ENCODE measurements around the gene MYOM1. TPM values are rescaled to one million over a fixed set of nuclear protein-coding genes. Genes with fewer than 3 reads are reported as not detected.

Gene MYOM1
- total and polyA plus RNA-seq, 2 experiments from 2014 or later, result 1.1 to 1.8 TPM

GRCh38 chr18:3260995-3261372 is 41.2 kb upstream of the MYOM1 start:
- Histone ChIP-seq H4K20me1 (ENCODE audit: insufficient read depth, poor library complexity, severe bottlenecking) (peaks cover 29% of the 10 kb centered on the region), H3K27me3 (no peaks in the 10 kb centered on the region), H3K4me2 (peak overlapping the region; percentile 78), H3K9me2 (replicated peaks; ENCODE audit: insufficient read depth) (no peaks in the 10 kb centered on the region), H3K27ac (peak overlapping the region; percentile 99), H3K4me3 (peak overlapping the region; percentile 99), H3K79me2 (peaks cover 68% of the 10 kb centered on the region), H3K9me3 (ENCODE audit: low read depth) (no peaks in the 10 kb centered on the region), H2AFZ (peak overlapping the region; percentile 58), H3K4me1 (ENCODE audit: insufficient read depth) (peaks cover 41% of the 10 kb centered on the region), H3K36me3 (replicated peaks; ENCODE audit: insufficient read depth, low read depth) (peaks cover 7% of the 10 kb centered on the region)
- no peak for DNase-seq (ENCODE audit: low spot score)
- TF ChIP-seq EZH2 (IDR thresholded peaks at IDR 0.05; ENCODE audit: borderline replicate concordance), result no peak
- TF ChIP-seq EZH2phosphoT487 (IDR thresholded peaks at IDR 0.05; ENCODE audit: low read depth, severe bottlenecking, unreplicated experiment), result no peak
- TF ChIP-seq CTCF (IDR thresholded peaks at IDR 0.05; ENCODE audit: poor library complexity), result no peak
- WGBS (ENCODE audit: low lambda C conversion rate, missing lambda C conversion rate), result 26% methylated on average over 5 of the region's 5 CpGs

GRCh38 chr18:3257627-3258120 is 37.9 kb upstream of the MYOM1 start:
- peaks cover 7% of the 10 kb centered on the region for H3K36me3 ChIP-seq (replicated peaks; ENCODE audit: insufficient read depth, low read depth)
- peaks cover 64% of the 10 kb centered on the region for H3K79me2 ChIP-seq
- no peaks in the 10 kb centered on the region for H3K9me2 ChIP-seq (replicated peaks; ENCODE audit: insufficient read depth)
- H3K4me1 ChIP-seq (ENCODE audit: insufficient read depth), result peaks cover 23% of the 10 kb centered on the region
- DNase-seq (ENCODE audit: low spot score), result no peak
- TF ChIP-seq EZH2phosphoT487 (IDR thresholded peaks at IDR 0.05; ENCODE audit: low read depth, severe bottlenecking, unreplicated experiment), result no peak
- TF ChIP-seq CTCF (IDR thresholded peaks at IDR 0.05; ENCODE audit: poor library complexity), result no peak
- TF ChIP-seq EZH2 (IDR thresholded peaks at IDR 0.05; ENCODE audit: borderline replicate concordance), result no peak
- H3K4me2 ChIP-seq, result no peak overlapping the region
- peak overlapping the region; percentile 97 for H3K27ac ChIP-seq
- H3K9me3 ChIP-seq (ENCODE audit: low read depth), result no peaks in the 10 kb centered on the region
- H4K20me1 ChIP-seq (ENCODE audit: insufficient read depth, poor library complexity, severe bottlenecking), result no peaks in the 10 kb centered on the region
- H3K27me3 ChIP-seq, result no peaks in the 10 kb centered on the region
- no peak overlapping the region for H3K4me3 ChIP-seq
- WGBS (ENCODE audit: low lambda C conversion rate, missing lambda C conversion rate), result 91% methylated on average over 2 of the region's 2 CpGs
- H2AFZ ChIP-seq, result no peak overlapping the region

GRCh38 chr18:3256693-3257626 is 37.2 kb upstream of the MYOM1 start:
- H3K36me3 ChIP-seq (replicated peaks; ENCODE audit: insufficient read depth, low read depth), result peaks cover 7% of the 10 kb centered on the region
- H3K4me3 ChIP-seq, result no peak overlapping the region
- H2AFZ ChIP-seq, result no peak overlapping the region
- peaks cover 28% of the 10 kb centered on the region for H3K4me1 ChIP-seq (ENCODE audit: insufficient read depth)
- H3K27ac ChIP-seq, result peak overlapping the region; percentile 97
- no peaks in the 10 kb centered on the region for H4K20me1 ChIP-seq (ENCODE audit: insufficient read depth, poor library complexity, severe bottlenecking)
- H3K79me2 ChIP-seq, result peaks cover 64% of the 10 kb centered on the region
- no peaks in the 10 kb centered on the region for H3K9me3 ChIP-seq (ENCODE audit: low read depth)
- H3K4me2 ChIP-seq, result peak overlapping the region; percentile 45
- DNase-seq (ENCODE audit: low spot score), result peak; percentile 39
- TF ChIP-seq EZH2 (IDR thresholded peaks at IDR 0.05; ENCODE audit: borderline replicate concordance) (no peak), EZH2phosphoT487 (IDR thresholded peaks at IDR 0.05; ENCODE audit: low read depth, severe bottlenecking, unreplicated experiment) (no peak), CTCF (IDR thresholded peaks at IDR 0.05; ENCODE audit: poor library complexity) (no peak)
- no peaks in the 10 kb centered on the region for H3K9me2 ChIP-seq (replicated peaks; ENCODE audit: insufficient read depth)
- 69% methylated on average over 5 of the region's 5 CpGs for WGBS (ENCODE audit: low lambda C conversion rate, missing lambda C conversion rate)
- H3K27me3 ChIP-seq, result no peaks in the 10 kb centered on the region

Data from hepatocyte (in vitro differentiated cells).